Prostate gland (tissue), 2 donors: ENCODE measurements around the gene MYO1G.

Source experiments
- POLR2AphosphoS5 ChIP-seq: sonication (generic); formaldehyde crosslinking; IDR thresholded peaks from one replicate; pipeline ENCODE4 v1.6.1; 2017; ENCODE audit warnings: antibody characterized with exemption
- TF ChIP-seq, protein P1 (sequence below), 4 experiments: fragments of 200-600 bp in 2 of 4; fragments of 450-650 bp in 2 of 4; sonication (generic) in 2 of 4; IDR thresholded peaks; 1 replicate in 3 of 4; 2 replicates in 1 of 4; pipeline ENCODE4 v1.5.1; 2016 to 2019; ENCODE audit warnings: antibody characterized with exemption in 4 of 4, mild to moderate bottlenecking in 2 of 4, moderate library complexity in 2 of 4

DNA sequence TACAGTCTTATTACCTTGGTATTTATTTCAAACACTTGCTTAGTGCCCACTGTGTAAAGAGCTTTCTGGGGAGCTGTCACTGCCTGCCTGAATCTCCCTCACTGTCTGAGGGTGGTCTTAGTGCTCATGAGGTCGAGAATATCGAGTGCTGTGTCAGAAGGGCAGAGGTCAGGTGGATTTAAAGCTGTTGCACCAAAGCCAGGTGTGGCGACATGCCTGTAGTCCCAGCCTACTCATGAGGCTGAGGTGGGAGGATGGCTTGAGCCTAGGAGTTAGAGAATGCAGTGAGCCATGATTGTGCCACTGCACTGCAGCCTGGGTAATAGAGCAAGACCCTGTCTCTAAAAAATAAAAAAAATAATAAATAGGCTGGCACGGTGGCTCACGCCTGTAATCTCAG lies 42.1 kb upstream of the MYO1G start:
- TF ChIP-seq, protein P1, sequence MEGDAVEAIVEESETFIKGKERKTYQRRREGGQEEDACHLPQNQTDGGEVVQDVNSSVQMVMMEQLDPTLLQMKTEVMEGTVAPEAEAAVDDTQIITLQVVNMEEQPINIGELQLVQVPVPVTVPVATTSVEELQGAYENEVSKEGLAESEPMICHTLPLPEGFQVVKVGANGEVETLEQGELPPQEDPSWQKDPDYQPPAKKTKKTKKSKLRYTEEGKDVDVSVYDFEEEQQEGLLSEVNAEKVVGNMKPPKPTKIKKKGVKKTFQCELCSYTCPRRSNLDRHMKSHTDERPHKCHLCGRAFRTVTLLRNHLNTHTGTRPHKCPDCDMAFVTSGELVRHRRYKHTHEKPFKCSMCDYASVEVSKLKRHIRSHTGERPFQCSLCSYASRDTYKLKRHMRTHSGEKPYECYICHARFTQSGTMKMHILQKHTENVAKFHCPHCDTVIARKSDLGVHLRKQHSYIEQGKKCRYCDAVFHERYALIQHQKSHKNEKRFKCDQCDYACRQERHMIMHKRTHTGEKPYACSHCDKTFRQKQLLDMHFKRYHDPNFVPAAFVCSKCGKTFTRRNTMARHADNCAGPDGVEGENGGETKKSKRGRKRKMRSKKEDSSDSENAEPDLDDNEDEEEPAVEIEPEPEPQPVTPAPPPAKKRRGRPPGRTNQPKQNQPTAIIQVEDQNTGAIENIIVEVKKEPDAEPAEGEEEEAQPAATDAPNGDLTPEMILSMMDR (IDR thresholded peaks at IDR 0.05) = no peak
- no peak for TF ChIP-seq POLR2AphosphoS5
